HEK293 (cell line): ENCODE data around the gene PPM1J.

Source experiments
- EGR2 ChIP-seq: fragments of 450-650 bp; formaldehyde crosslinking; IDR thresholded peaks from 2 replicates; pipeline ENCODE4 v1.5.1; 2016; ENCODE audit warnings: low read depth, missing biosample characterization, missing genetic modification characterization
- GLIS1 ChIP-seq: fragments of 450-650 bp; formaldehyde crosslinking; IDR thresholded peaks from 2 replicates; pipeline ENCODE4 v1.5.1; 2016; ENCODE audit warnings: missing biosample characterization, missing genetic modification characterization
- GLIS2 ChIP-seq: fragments of 450-650 bp; formaldehyde crosslinking; IDR thresholded peaks from 2 replicates; pipeline ENCODE4 v1.5.1; 2016; ENCODE audit warnings: missing biosample characterization, missing genetic modification characterization
- KLF1 ChIP-seq: fragments of 450-650 bp; formaldehyde crosslinking; IDR thresholded peaks from 2 replicates; pipeline ENCODE4 v1.5.1; 2016; ENCODE audit warnings: missing biosample characterization, missing genetic modification characterization
- OVOL3 ChIP-seq: fragments of 450-650 bp; formaldehyde crosslinking; IDR thresholded peaks from 2 replicates; pipeline ENCODE4 v1.5.1; 2016; ENCODE audit warnings: missing biosample characterization, missing genetic modification characterization
- RBAK ChIP-seq: fragments of 450-650 bp; formaldehyde crosslinking; IDR thresholded peaks from 2 replicates; pipeline ENCODE4 v1.5.1; 2016; ENCODE audit warnings: missing biosample characterization, missing genetic modification characterization
- SP3 ChIP-seq: fragments of 450-650 bp; formaldehyde crosslinking; IDR thresholded peaks from 2 replicates; pipeline ENCODE4 v1.5.1; 2016; ENCODE audit warnings: missing biosample characterization, missing genetic modification characterization
- TCF7L2 ChIP-seq: IDR thresholded peaks from 2 replicates; pipeline ENCODE4 v1.6.1; 2011; ENCODE audit warnings: low read depth, mild to moderate bottlenecking, inconsistent platforms, low read length, moderate library complexity, borderline replicate concordance
- ZBTB44 ChIP-seq: fragments of 450-650 bp; IDR thresholded peaks from 2 replicates; pipeline ENCODE4 v1.5.1; 2018; ENCODE audit warnings: missing biosample characterization, mild to moderate bottlenecking, missing genetic modification characterization
- ZFP3 ChIP-seq: fragments of 450-650 bp; formaldehyde crosslinking; IDR thresholded peaks from 2 replicates; pipeline ENCODE4 v1.5.1; 2016; ENCODE audit warnings: low read depth, missing biosample characterization, missing genetic modification characterization
- ZNF10 ChIP-seq: fragments of 450-650 bp; formaldehyde crosslinking; IDR thresholded peaks from 2 replicates; pipeline ENCODE4 v1.5.1; 2017; ENCODE audit warnings: missing biosample characterization, missing genetic modification characterization
- ZNF121 ChIP-seq: fragments of 450-650 bp; formaldehyde crosslinking; IDR thresholded peaks from 2 replicates; pipeline ENCODE4 v1.5.1; 2016; ENCODE audit warnings: missing biosample characterization, missing genetic modification characterization
- ZNF19 ChIP-seq: fragments of 450-650 bp; formaldehyde crosslinking; IDR thresholded peaks from 2 replicates; pipeline ENCODE4; 2016; ENCODE audit warnings: missing biosample characterization, missing genetic modification characterization, low read depth
- ZNF214 ChIP-seq: fragments of 450-650 bp; formaldehyde crosslinking; IDR thresholded peaks from 2 replicates; pipeline ENCODE4 v1.5.1; 2017; ENCODE audit warnings: missing biosample characterization, mild to moderate bottlenecking, missing genetic modification characterization, borderline replicate concordance
- ZNF280D ChIP-seq: fragments of 450-650 bp; formaldehyde crosslinking; IDR thresholded peaks from 2 replicates; pipeline ENCODE4 v1.5.1; 2016; ENCODE audit warnings: missing biosample characterization, missing genetic modification characterization
- ZNF335 ChIP-seq: fragments of 450-650 bp; formaldehyde crosslinking; conservative IDR thresholded peaks from 2 replicates; pipeline ENCODE4 v1.5.1; 2016; ENCODE audit warnings: missing biosample characterization, missing genetic modification characterization
- ZNF354C ChIP-seq: fragments of 450-650 bp; formaldehyde crosslinking; IDR thresholded peaks from 2 replicates; pipeline ENCODE4 v1.5.1; 2016; ENCODE audit warnings: missing biosample characterization, missing genetic modification characterization, low read depth, borderline replicate concordance
- ZNF366 ChIP-seq: fragments of 450-650 bp; formaldehyde crosslinking; conservative IDR thresholded peaks from 2 replicates; pipeline ENCODE4 v1.5.1; 2016; ENCODE audit warnings: missing biosample characterization, missing genetic modification characterization
- ZNF501 ChIP-seq: fragments of 450-650 bp; formaldehyde crosslinking; IDR thresholded peaks from 2 replicates; pipeline ENCODE4 v1.5.1; 2016; ENCODE audit warnings: missing biosample characterization, missing genetic modification characterization
- ZNF510 ChIP-seq: fragments of 450-650 bp; formaldehyde crosslinking; IDR thresholded peaks from 2 replicates; pipeline ENCODE4 v1.5.1; 2018; ENCODE audit warnings: mild to moderate bottlenecking, missing genetic modification characterization, missing biosample characterization; ENCODE audit not compliant: insufficient replicate concordance
- ZNF514 ChIP-seq: fragments of 450-650 bp; formaldehyde crosslinking; IDR thresholded peaks from 2 replicates; pipeline ENCODE4 v1.5.1; 2016; ENCODE audit warnings: missing biosample characterization, missing genetic modification characterization
- ZNF544 ChIP-seq: fragments of 450-650 bp; formaldehyde crosslinking; IDR thresholded peaks from 2 replicates; pipeline ENCODE4 v1.5.0; 2017; ENCODE audit warnings: missing biosample characterization, missing genetic modification characterization
- ZNF555 ChIP-seq: fragments of 450-650 bp; formaldehyde crosslinking; conservative IDR thresholded peaks from 2 replicates; pipeline ENCODE4 v1.5.1; 2017; ENCODE audit warnings: missing biosample characterization, mild to moderate bottlenecking, missing genetic modification characterization, inconsistent platforms
- ZNF660 ChIP-seq: fragments of 450-650 bp; IDR thresholded peaks from 2 replicates; pipeline ENCODE4 v1.5.1; 2018; ENCODE audit warnings: missing biosample characterization, mild to moderate bottlenecking, missing genetic modification characterization
- ZNF76 ChIP-seq: fragments of 450-650 bp; formaldehyde crosslinking; IDR thresholded peaks from 2 replicates; pipeline ENCODE4; 2016; ENCODE audit warnings: low read depth, missing biosample characterization, missing genetic modification characterization, borderline replicate concordance
- ZNF776 ChIP-seq: fragments of 450-650 bp; formaldehyde crosslinking; IDR thresholded peaks from 2 replicates; pipeline ENCODE4 v1.5.0; 2017; ENCODE audit warnings: missing biosample characterization, missing genetic modification characterization, borderline replicate concordance
- ZNF785 ChIP-seq: fragments of 450-650 bp; formaldehyde crosslinking; IDR thresholded peaks from 2 replicates; pipeline ENCODE4 v1.5.1; 2016; ENCODE audit warnings: missing biosample characterization, missing genetic modification characterization
- TF ChIP-seq, protein P1 (sequence below): fragments of 450-650 bp; formaldehyde crosslinking; IDR thresholded peaks from 2 replicates; pipeline ENCODE4 v1.5.1; 2016; ENCODE audit warnings: missing biosample characterization, missing genetic modification characterization
- TF ChIP-seq, protein P2 (sequence below): fragments of 450-650 bp; formaldehyde crosslinking; IDR thresholded peaks from 2 replicates; pipeline ENCODE4 v1.5.1; 2016; ENCODE audit warnings: missing biosample characterization, missing genetic modification characterization
- TF ChIP-seq, protein P3 (sequence below): fragments of 450-650 bp; formaldehyde crosslinking; IDR thresholded peaks from 2 replicates; pipeline ENCODE4 v1.5.1; 2016; ENCODE audit warnings: missing biosample characterization, missing genetic modification characterization, low read depth

PPM1J gene

GRCh38 chr1:112706505-112707220, 8.5 kb downstream of the PPM1J start, which contains the start of gene RHOC (continued):
- peak; percentile 9; the same call in 1 of the 2 replicates for TF ChIP-seq ZNF121 (tag by site-specific recombination)
- TF ChIP-seq, protein P1, sequence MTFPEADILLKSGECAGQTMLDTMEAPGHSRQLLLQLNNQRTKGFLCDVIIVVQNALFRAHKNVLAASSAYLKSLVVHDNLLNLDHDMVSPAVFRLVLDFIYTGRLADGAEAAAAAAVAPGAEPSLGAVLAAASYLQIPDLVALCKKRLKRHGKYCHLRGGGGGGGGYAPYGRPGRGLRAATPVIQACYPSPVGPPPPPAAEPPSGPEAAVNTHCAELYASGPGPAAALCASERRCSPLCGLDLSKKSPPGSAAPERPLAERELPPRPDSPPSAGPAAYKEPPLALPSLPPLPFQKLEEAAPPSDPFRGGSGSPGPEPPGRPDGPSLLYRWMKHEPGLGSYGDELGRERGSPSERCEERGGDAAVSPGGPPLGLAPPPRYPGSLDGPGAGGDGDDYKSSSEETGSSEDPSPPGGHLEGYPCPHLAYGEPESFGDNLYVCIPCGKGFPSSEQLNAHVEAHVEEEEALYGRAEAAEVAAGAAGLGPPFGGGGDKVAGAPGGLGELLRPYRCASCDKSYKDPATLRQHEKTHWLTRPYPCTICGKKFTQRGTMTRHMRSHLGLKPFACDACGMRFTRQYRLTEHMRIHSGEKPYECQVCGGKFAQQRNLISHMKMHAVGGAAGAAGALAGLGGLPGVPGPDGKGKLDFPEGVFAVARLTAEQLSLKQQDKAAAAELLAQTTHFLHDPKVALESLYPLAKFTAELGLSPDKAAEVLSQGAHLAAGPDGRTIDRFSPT: no peak
- TF ChIP-seq ZNF19 (tag by site-specific recombination): no peak
- TF ChIP-seq ZNF555 (tag by site-specific recombination): no peak
- TF ChIP-seq ZFP3: no peak
- 0 out of 2 replicates have a peak, but pooled peaks have one; percentile 49 for TF ChIP-seq ZNF501
- TF ChIP-seq ZNF785: no peak
- peak; percentile 67; the same call in 1 of the 2 replicates for TF ChIP-seq ZNF76 (tag by site-specific recombination)
- TF ChIP-seq SP3 (tag by site-specific recombination): peak; percentile 75
- TF ChIP-seq ZNF366 (tag by site-specific recombination): peak; percentile 71
- TF ChIP-seq ZNF776: no peak
- no peak for TF ChIP-seq ZBTB44 (tag by site-specific recombination)
- no peak for TF ChIP-seq ZNF510
- peak; percentile 64 for TF ChIP-seq GLIS1 (tag by site-specific recombination)
- TF ChIP-seq ZNF335: peak; percentile 22; the same call in 1 of the 2 replicates
- TF ChIP-seq EGR2: peak; percentile 48; the same call in 1 of the 2 replicates
- TF ChIP-seq GLIS2 (tag by site-specific recombination): peak; percentile 83
- TF ChIP-seq ZNF354C (tag by site-specific recombination): no peak
- TF ChIP-seq ZNF544: no peak
- TF ChIP-seq, protein P2, sequence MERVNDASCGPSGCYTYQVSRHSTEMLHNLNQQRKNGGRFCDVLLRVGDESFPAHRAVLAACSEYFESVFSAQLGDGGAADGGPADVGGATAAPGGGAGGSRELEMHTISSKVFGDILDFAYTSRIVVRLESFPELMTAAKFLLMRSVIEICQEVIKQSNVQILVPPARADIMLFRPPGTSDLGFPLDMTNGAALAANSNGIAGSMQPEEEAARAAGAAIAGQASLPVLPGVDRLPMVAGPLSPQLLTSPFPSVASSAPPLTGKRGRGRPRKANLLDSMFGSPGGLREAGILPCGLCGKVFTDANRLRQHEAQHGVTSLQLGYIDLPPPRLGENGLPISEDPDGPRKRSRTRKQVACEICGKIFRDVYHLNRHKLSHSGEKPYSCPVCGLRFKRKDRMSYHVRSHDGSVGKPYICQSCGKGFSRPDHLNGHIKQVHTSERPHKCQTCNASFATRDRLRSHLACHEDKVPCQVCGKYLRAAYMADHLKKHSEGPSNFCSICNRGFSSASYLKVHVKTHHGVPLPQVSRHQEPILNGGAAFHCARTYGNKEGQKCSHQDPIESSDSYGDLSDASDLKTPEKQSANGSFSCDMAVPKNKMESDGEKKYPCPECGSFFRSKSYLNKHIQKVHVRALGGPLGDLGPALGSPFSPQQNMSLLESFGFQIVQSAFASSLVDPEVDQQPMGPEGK: peak; percentile 74
- no peak for TF ChIP-seq ZNF214 (tag by site-specific recombination)
- no peak for TF ChIP-seq OVOL3 (tag by site-specific recombination)
- TF ChIP-seq RBAK (tag by site-specific recombination): no peak
- no peak for TF ChIP-seq TCF7L2
- TF ChIP-seq, protein P3, sequence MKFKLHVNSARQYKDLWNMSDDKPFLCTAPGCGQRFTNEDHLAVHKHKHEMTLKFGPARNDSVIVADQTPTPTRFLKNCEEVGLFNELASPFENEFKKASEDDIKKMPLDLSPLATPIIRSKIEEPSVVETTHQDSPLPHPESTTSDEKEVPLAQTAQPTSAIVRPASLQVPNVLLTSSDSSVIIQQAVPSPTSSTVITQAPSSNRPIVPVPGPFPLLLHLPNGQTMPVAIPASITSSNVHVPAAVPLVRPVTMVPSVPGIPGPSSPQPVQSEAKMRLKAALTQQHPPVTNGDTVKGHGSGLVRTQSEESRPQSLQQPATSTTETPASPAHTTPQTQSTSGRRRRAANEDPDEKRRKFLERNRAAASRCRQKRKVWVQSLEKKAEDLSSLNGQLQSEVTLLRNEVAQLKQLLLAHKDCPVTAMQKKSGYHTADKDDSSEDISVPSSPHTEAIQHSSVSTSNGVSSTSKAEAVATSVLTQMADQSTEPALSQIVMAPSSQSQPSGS (tag by site-specific recombination): no peak
- TF ChIP-seq ZNF10: no peak
- no peak for TF ChIP-seq ZNF660 (tag by site-specific recombination)
- peak; percentile 52; the same call in 1 of the 2 replicates for TF ChIP-seq KLF1
- no peak for TF ChIP-seq ZNF280D (tag by site-specific recombination)
- TF ChIP-seq ZNF514 (tag by site-specific recombination): no peak
